ENCODE measurements around the gene ADARB2.

- TF ChIP-seq POLR2AphosphoS5 (IDR thresholded peaks at IDR 0.05; ENCODE audit: low read depth, low read length) (no peak), TAF1 (IDR thresholded peaks at IDR 0.05; ENCODE audit: borderline replicate concordance, insufficient read depth, low read length) (no peak)
Observed at GRCh38 chr10:1630304-1630703, 107.0 kb downstream of the ADARB2 start.
